ENCODE data around the gene JAK3. TPM values are rescaled to one million over a fixed set of nuclear protein-coding genes. Genes with fewer than 3 reads are reported as not detected.

JAK3 gene
- total RNA-seq, 2 donors from 2014 or later = 1.5 to 10.1 TPM

- TF ChIP-seq CTCF (IDR thresholded peaks at IDR 0.05) (no peak), POLR2A (IDR thresholded peaks at IDR 0.05) (no peak), POLR2AphosphoS5 (IDR thresholded peaks at IDR 0.05) (no peak)
- Histone ChIP-seq H3K4me3 (peak overlapping the region in 1 of 2 donors; percentile 20), H3K9me3 (no peaks in the 10 kb centered on the region), H3K27me3 (replicated peaks; ENCODE audit: insufficient read depth) (no peaks in the 10 kb centered on the region), H3K36me3 (no peaks in the 10 kb centered on the region), H3K4me1 (replicated peaks) (no peaks in the 10 kb centered on the region), H3K27ac (no peak overlapping the region)
- no peak for DNase-seq (ENCODE audit: low spot score)
- 49% methylated on average over 9 of the region's 9 CpGs for WGBS
- intact Hi-C loops (cut with DNase I) = no loop called here
Observed at GRCh38 chr19:17794412-17794730, 53.4 kb downstream of the JAK3 start.

DNA sequence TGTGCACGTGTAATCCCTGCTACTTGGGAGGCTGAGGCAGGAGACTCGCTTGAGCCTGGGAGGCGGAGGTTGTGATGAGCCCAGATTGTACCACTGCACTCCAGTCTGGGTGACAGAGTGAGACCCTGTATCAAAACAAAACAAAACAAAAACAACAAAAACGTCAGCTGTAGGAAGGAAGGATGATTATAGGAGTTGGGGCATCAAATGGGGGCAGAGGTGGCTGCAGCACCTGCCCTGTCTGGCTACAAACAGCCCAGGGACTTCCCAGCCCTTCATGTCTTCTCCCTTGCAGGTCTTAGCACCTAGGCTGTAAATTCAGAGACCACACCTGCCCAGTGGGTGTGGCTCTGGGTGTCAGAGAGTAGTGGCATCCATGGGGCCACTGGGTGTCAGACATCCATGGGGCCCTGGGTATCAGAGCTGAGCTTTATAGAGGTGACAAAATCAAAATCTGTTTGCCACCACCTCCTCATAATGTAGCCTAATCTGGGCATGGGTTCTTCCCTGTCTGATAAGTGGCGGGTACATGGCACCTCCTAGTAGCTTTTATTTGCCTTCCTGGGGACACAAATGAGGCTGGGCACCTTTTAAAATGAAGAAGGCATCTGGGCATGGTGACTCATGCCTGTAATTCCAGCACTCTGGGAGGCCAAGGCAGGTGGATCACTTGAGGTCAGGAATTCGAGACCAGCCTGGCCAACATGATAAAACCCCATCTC is 57.6 kb downstream of the JAK3 start:
- no peaks in the 10 kb centered on the region for H3K4me1 ChIP-seq (replicated peaks)
- no peaks in the 10 kb centered on the region for H3K9me3 ChIP-seq
- WGBS = 66% methylated on average over 6 of the region's 6 CpGs
- H3K36me3 ChIP-seq = no peaks in the 10 kb centered on the region
- no peak overlapping the region for H3K4me3 ChIP-seq
- intact Hi-C loops (cut with DNase I) = no loop called here
- DNase-seq (ENCODE audit: low spot score) = no peak
- no peaks in the 10 kb centered on the region for H3K27me3 ChIP-seq (replicated peaks; ENCODE audit: insufficient read depth)
- TF ChIP-seq POLR2A (IDR thresholded peaks at IDR 0.05) (no peak), CTCF (IDR thresholded peaks at IDR 0.05) (no peak), POLR2AphosphoS5 (IDR thresholded peaks at IDR 0.05) (no peak)
- H3K27ac ChIP-seq = no peak overlapping the region

GRCh38 chr19:17788632-17789031 is 59.1 kb downstream of the JAK3 start:
- DNase-seq (ENCODE audit: low spot score) = no peak
- Histone ChIP-seq H3K27ac (no peak overlapping the region), H3K4me1 (replicated peaks) (no peaks in the 10 kb centered on the region), H3K27me3 (replicated peaks; ENCODE audit: insufficient read depth) (no peaks in the 10 kb centered on the region), H3K4me3 (no peak overlapping the region), H3K36me3 (no peaks in the 10 kb centered on the region), H3K9me3 (no peaks in the 10 kb centered on the region)
- TF ChIP-seq POLR2A (IDR thresholded peaks at IDR 0.05) = no peak
- no peak for TF ChIP-seq CTCF (IDR thresholded peaks at IDR 0.05)
- TF ChIP-seq POLR2AphosphoS5 (IDR thresholded peaks at IDR 0.05) = no peak
- intact Hi-C loops (cut with DNase I) = no loop called here
- 82% methylated on average over 2 of the region's 2 CpGs for WGBS

DNA sequence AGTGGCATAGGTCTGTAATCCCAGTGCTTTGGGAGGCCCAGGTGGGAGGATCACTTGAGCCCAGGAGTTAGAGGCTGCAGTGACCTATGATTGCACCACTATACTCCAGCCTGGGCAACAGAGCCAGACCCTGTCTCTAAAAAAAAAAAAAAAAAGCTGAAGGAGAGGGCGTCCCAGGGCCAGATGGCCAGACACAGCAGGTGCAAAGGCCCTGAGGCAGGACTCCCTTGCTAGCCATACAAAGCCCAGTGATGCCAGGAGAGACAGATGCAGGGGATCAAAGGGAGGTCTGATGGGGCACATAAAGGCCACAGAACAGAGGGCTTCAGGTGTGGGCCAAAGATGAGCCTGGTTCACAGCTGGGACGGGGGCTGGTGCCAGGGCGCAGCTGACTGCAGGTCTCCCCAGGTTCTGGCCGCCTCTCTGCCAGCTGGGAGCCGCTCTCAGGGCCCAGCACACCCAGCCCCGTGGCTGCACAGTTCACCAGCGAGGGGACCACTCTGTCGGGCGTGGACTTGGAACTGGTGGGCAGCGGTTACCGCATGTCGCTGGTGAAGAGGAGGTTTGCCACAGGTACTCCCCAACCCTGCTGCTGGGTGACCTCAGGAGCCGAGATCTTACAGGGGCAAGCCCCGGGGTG is 60.4 kb downstream of the JAK3 start:
- TF ChIP-seq POLR2AphosphoS5 (IDR thresholded peaks at IDR 0.05) = no peak
- no peak for TF ChIP-seq CTCF (IDR thresholded peaks at IDR 0.05)
- no peak for TF ChIP-seq POLR2A (IDR thresholded peaks at IDR 0.05)
- no peaks in the 10 kb centered on the region for H3K4me1 ChIP-seq (replicated peaks)
- no peak overlapping the region for H3K4me3 ChIP-seq
- no peak for DNase-seq (ENCODE audit: low spot score)
- no peaks in the 10 kb centered on the region for H3K27me3 ChIP-seq (replicated peaks; ENCODE audit: insufficient read depth)
- no peaks in the 10 kb centered on the region for H3K36me3 ChIP-seq
- no peak overlapping the region for H3K27ac ChIP-seq
- no peaks in the 10 kb centered on the region for H3K9me3 ChIP-seq
- intact Hi-C loops (cut with DNase I) = no loop called here
- 94% methylated on average over 13 of the region's 14 CpGs for WGBS
